Endothelial cell of umbilical vein (primary cell): ENCODE measurements around the gene VWA8. TPM values are rescaled to one million over a fixed set of nuclear protein-coding genes. Genes with fewer than 3 reads are reported as not detected.

Experiments used
- BruUV-seq: library from RNA; stranded (reverse); fragments of 400-500 nt; replicated peaks from 2 replicates; lab custom pipeline; 2021; lab: Mats Ljungman, UMichigan
- CTCF ChIA-PET: fragments of 300-600, 350-600 bp; sonication (Branson Sonifier 250); formaldehyde crosslinking; loops from one replicate; lab custom pipeline; 2021; ENCODE audit warnings: antibody characterized with exemption, inconsistent platforms; lab: Charles Lee
- POLR2A ChIA-PET: fragments of 300-600, 350-600 bp; sonication (Branson Sonifier 250); formaldehyde crosslinking; loops from one replicate; lab custom pipeline; 2021; ENCODE audit warnings: antibody characterized with exemption, inconsistent platforms; lab: Charles Lee
- DNase-seq: peaks from one replicate; pipeline ENCODE4 v3.0.0-alpha.2; 2011; ENCODE audit warnings: low read depth, low spot score
- FAIRE-seq: peaks from 2 replicates; lab custom pipeline; 2011; peaks lifted over from hg19 to GRCh38; lab: Jason Lieb, UNC
- H2AFZ ChIP-seq: 2 replicates; pipeline ENCODE4 v1.6.0; 2012; ENCODE audit warnings: low read depth, low read length, control low read depth, inconsistent platforms
- H3K27ac ChIP-seq: 2 replicates; pipeline ENCODE4 v1.5.1; 2011; ENCODE audit warnings: low read depth, mild to moderate bottlenecking, control low read depth, low read length, moderate library complexity; ENCODE audit not compliant: insufficient read depth
- H3K27me3 ChIP-seq, 2 experiments: 2 replicates each; pipeline versions ENCODE4 v1.6.0 to v1.6.1; 2011; ENCODE audit warnings: low read length in 2 of 2, mixed read lengths in 1 of 2; ENCODE audit not compliant: control insufficient read depth in 2 of 2, insufficient read depth in 2 of 2
- H3K36me3 ChIP-seq, 2 experiments: 2 replicates in 1 of 2; 3 replicates in 1 of 2; pipeline ENCODE4 v1.5.1; 2011; ENCODE audit warnings: low read length in 2 of 2, mild to moderate bottlenecking in 1 of 2, moderate library complexity in 1 of 2; ENCODE audit not compliant: control insufficient read depth in 2 of 2, insufficient read depth in 2 of 2; ENCODE audit errors: extremely low read depth in 1 of 2
- H3K4me1 ChIP-seq: 3 replicates; pipeline ENCODE4 v1.5.1; 2011; ENCODE audit warnings: mild to moderate bottlenecking, low read length; ENCODE audit not compliant: control insufficient read depth, insufficient read depth; ENCODE audit errors: extremely low read depth
- H3K4me2 ChIP-seq: 2 replicates; pipeline ENCODE4 v1.6.1; 2011; ENCODE audit warnings: low read length, control low read depth, mixed read lengths; ENCODE audit not compliant: insufficient read depth
- H3K4me3 ChIP-seq, 3 experiments: fragments of 200-600 bp in 1 of 3; sonication (generic), shearing (Covaris generic) in 1 of 3; replicated peaks in 1 of 3; 2 replicates each; pipeline ENCODE4 v1.5.1; 2011 to 2016; ENCODE audit warnings: control low read depth in 3 of 3, low read length in 3 of 3, mild to moderate bottlenecking in 2 of 3, inconsistent platforms in 1 of 3, low read depth in 1 of 3, moderate library complexity in 1 of 3; ENCODE audit not compliant: insufficient read depth in 1 of 3
- H3K79me2 ChIP-seq: 2 replicates; pipeline ENCODE4 v1.6.0; 2012; ENCODE audit warnings: low read length, inconsistent platforms; ENCODE audit not compliant: control insufficient read depth, insufficient read depth
- H3K9ac ChIP-seq: replicated peaks from 2 replicates; pipeline ENCODE3; 2011; ENCODE audit warnings: low read length, control low read depth; ENCODE audit not compliant: insufficient read depth; ENCODE audit errors: extremely low read depth
- H3K9me1 ChIP-seq: replicated peaks from 3 replicates; pipeline ENCODE4 v1.6.0; 2011; ENCODE audit warnings: mild to moderate bottlenecking, low read length; ENCODE audit not compliant: control insufficient read depth, insufficient read depth; ENCODE audit errors: extremely low read depth
- H3K9me3 ChIP-seq: replicated peaks from 2 replicates; pipeline ENCODE4 v1.5.1; 2012; ENCODE audit warnings: low read length, inconsistent platforms; ENCODE audit not compliant: control insufficient read depth, insufficient read depth
- H4K20me1 ChIP-seq: replicated peaks from 2 replicates; pipeline ENCODE3; 2011; ENCODE audit warnings: mild to moderate bottlenecking, low read length; ENCODE audit not compliant: control insufficient read depth, insufficient read depth; ENCODE audit errors: extremely low read depth
- CTCF ChIP-seq, 2 donors: IDR thresholded peaks; 1 replicate in 1 of 2; 2 replicates in 1 of 2; pipeline ENCODE4 v1.5.1; 2011; ENCODE audit warnings: low read length in 2 of 2, mild to moderate bottlenecking in 2 of 2, moderate library complexity in 2 of 2, control low read depth in 1 of 2, inconsistent platforms in 1 of 2, low read depth in 1 of 2; ENCODE audit not compliant: insufficient read depth in 1 of 2; ENCODE audit errors: extremely low read depth in 1 of 2
- EZH2 ChIP-seq: IDR thresholded peaks from 2 replicates; pipeline ENCODE4 v1.6.1; 2012; ENCODE audit warnings: borderline replicate concordance, low read depth, mild to moderate bottlenecking, moderate library complexity, low read length, inconsistent platforms; ENCODE audit not compliant: severe bottlenecking
- FOS ChIP-seq: IDR thresholded peaks from 2 replicates; pipeline ENCODE4 v1.6.1; 2011; ENCODE audit warnings: mild to moderate bottlenecking, low read length, moderate library complexity, borderline replicate concordance; ENCODE audit not compliant: insufficient read depth
- GATA2 ChIP-seq: IDR thresholded peaks from 2 replicates; pipeline ENCODE4 v1.7.0; 2011; ENCODE audit warnings: low read depth, mild to moderate bottlenecking, moderate library complexity, mixed read lengths, low read length; ENCODE audit not compliant: insufficient read length, insufficient read depth
- JUN ChIP-seq: IDR thresholded peaks from 2 replicates; pipeline ENCODE4 v1.6.1; 2011; ENCODE audit warnings: borderline replicate concordance, low read depth; ENCODE audit not compliant: insufficient read length, insufficient read depth
- MAX ChIP-seq: IDR thresholded peaks from 2 replicates; pipeline ENCODE4 v1.6.1; 2011; ENCODE audit not compliant: insufficient read depth, insufficient read length
- MYC ChIP-seq: IDR thresholded peaks from one replicate; pipeline ENCODE4 v1.6.1; 2011; ENCODE audit warnings: mild to moderate bottlenecking, low read depth, low read length
- POLR2A ChIP-seq: IDR thresholded peaks from 2 replicates; pipeline ENCODE4 v1.6.1; 2012; ENCODE audit warnings: low read depth, mild to moderate bottlenecking, control low read depth, low read length
- POLR2AphosphoS5 ChIP-seq: IDR thresholded peaks from 2 replicates; pipeline ENCODE4 v1.6.1; 2012; ENCODE audit warnings: low read depth, mild to moderate bottlenecking, control low read depth, low read length, moderate library complexity; ENCODE audit not compliant: insufficient read depth
- dilution Hi-C: fragments of 300-500 bp; cut with MboI; formaldehyde crosslinking; loops from one replicate; pipeline ENCODE4 v1.15.0; 2019; ENCODE audit warnings: low sequenced_read_pairs; ENCODE audit not compliant: extremely low pct_ligation_motif_present
- intact Hi-C: fragments of 100-400 bp; cut with micrococcal nuclease; formaldehyde crosslinking; loops from one replicate; pipeline ENCODE4 v1.10.0; 2022
- polyA plus RNA-seq, 4 experiments: library from polyadenylated mRNA; depleted of rRNA in 3 of 4; stranded (reverse) in 3 of 4; unstranded in 1 of 4; fragments of >200 nt; gene quantifications; 2 replicates each; pipeline versions ENCODE4 v1.2.1 to v1.2.3, GENCODE V29; 2011 to 2012; ENCODE audit warnings: missing spikeins in 1 of 4
- total RNA-seq: library from RNA; stranded (reverse); gene quantifications from 2 replicates; pipeline ENCODE4 v1.2.3, GENCODE V29; 2021

Gene VWA8
- total and polyA plus RNA-seq, 2 donors (not counting 3 experiments of a cell fraction or from before 2014, with no cell fraction given) = 2.9 to 11.3 TPM

GRCh38 chr13:41919741-41920487 lies 41.0 kb downstream of the VWA8 start:
- H3K4me2 ChIP-seq = no peak overlapping the region
- no peak overlapping the region for H3K4me3 ChIP-seq
- H3K27me3 ChIP-seq = no peaks in the 10 kb centered on the region
- ChIA-PET CTCF (interaction anchor here (1.2 kb wide), 1 partner anchor 9 kb away, joined by 3 read pairs; no protein-coding TSS in a partner anchor), POLR2A (no interaction called here)
- TF ChIP-seq FOS (no peak), GATA2 (no peak), POLR2AphosphoS5 (no peak), MYC (no peak), EZH2 (no peak), CTCF (IDR thresholded peaks at IDR 0.05; ENCODE audit: extremely low read depth in 1 of 2, insufficient read depth in 1 of 2, low read depth in 1 of 2, low read length in 2 of 2) (no peak), MAX (no peak), POLR2A (no peak), JUN (no peak)
- H3K79me2 ChIP-seq = no peaks in the 10 kb centered on the region
- no TSS peak for BruUV-seq
- H3K36me3 ChIP-seq = no peaks in the 10 kb centered on the region
- no peaks in the 10 kb centered on the region for H4K20me1 ChIP-seq
- dilution Hi-C loops = no loop called here
- no peaks in the 10 kb centered on the region for H3K9me3 ChIP-seq
- no peaks in the 10 kb centered on the region for H3K9me1 ChIP-seq
- no peak overlapping the region for H3K27ac ChIP-seq
- DNase-seq (no peak), FAIRE-seq (no peak)
- peaks cover 23% of the 10 kb centered on the region for H3K4me1 ChIP-seq
- H2AFZ ChIP-seq = no peak overlapping the region
- intact Hi-C loops = loop anchor here (5.0 to 10.0 kb wide), 3 partner anchors 42 to 255 kb away; partner anchors contain the start of gene VWA8
- no peak overlapping the region for H3K9ac ChIP-seq
